GM21737 (cell line): ENCODE results near the gene METTL22.

Source experiments
- ATAC-seq: cut with Tn5 transposase; IDR thresholded peaks from one replicate; pipeline ENCODE4 v1.9.1; 2021; ENCODE audit warnings: mild to moderate bottlenecking, moderate library complexity; ENCODE audit not compliant: unreplicated experiment

The METTL22 gene

GRCh38 chr16:8591451-8591850, 30.0 kb upstream of the METTL22 start:
- ATAC-seq = no peak

- ATAC-seq = no peak
Measured at GRCh38 chr16:8594149-8594666, 27.3 kb upstream of the METTL22 start.

- no peak for ATAC-seq
Measured at GRCh38 chr16:8595783-8596182, 25.7 kb upstream of the METTL22 start.

- no peak for ATAC-seq
Measured at GRCh38 chr16:8596581-8596980, 24.9 kb upstream of the METTL22 start.

- ATAC-seq = no peak
Measured at GRCh38 chr16:8600144-8600775, 21.2 kb upstream of the METTL22 start.

GRCh38 chr16:8605554-8605953, 15.9 kb upstream of the METTL22 start:
- ATAC-seq = no peak

GRCh38 chr16:8607214-8607613, 14.3 kb upstream of the METTL22 start:
- no peak for ATAC-seq

- ATAC-seq = no peak
Measured at GRCh38 chr16:8611122-8611521, 10.4 kb upstream of the METTL22 start.

GRCh38 chr16:8611886-8612600, 9.5 kb upstream of the METTL22 start:
- ATAC-seq = no peak

- no peak for ATAC-seq
Measured at GRCh38 chr16:8614435-8615029, 7.0 kb upstream of the METTL22 start.

GRCh38 chr16:8619671-8620370, 1.7 kb upstream of the METTL22 start:
- no peak for ATAC-seq

- no peak for ATAC-seq
Measured at GRCh38 chr16:8620535-8620934, 963 bp upstream of the METTL22 start.

GRCh38 chr16:8621222-8621571, 301 bp upstream of the METTL22 start:
- ATAC-seq = no peak

- no peak for ATAC-seq
Measured at GRCh38 chr16:8622315-8622656, 788 bp downstream of the METTL22 start.

- ATAC-seq = no peak
Measured at GRCh38 chr16:8623634-8624033, 2.1 kb downstream of the METTL22 start.

GRCh38 chr16:8625491-8626087, 4.1 kb downstream of the METTL22 start:
- no peak for ATAC-seq

GRCh38 chr16:8626946-8627345, 5.4 kb downstream of the METTL22 start:
- ATAC-seq = no peak

- no peak for ATAC-seq
Measured at GRCh38 chr16:8627456-8627855, 6.0 kb downstream of the METTL22 start.

- no peak for ATAC-seq
Measured at GRCh38 chr16:8628981-8629725, 7.7 kb downstream of the METTL22 start.

GRCh38 chr16:8630255-8630953, 8.9 kb downstream of the METTL22 start:
- no peak for ATAC-seq
